Measurements from ENCODE around the gene CA10.

CA10 gene

GRCh38 chr17:51795401-51795800 is 363.1 kb downstream of the CA10 start:
- H3K36me3 ChIP-seq (ENCODE audit: insufficient read depth, low read length) = no peaks in the 10 kb centered on the region
- H4K20me1 ChIP-seq (ENCODE audit: insufficient read depth, low read length) = no peaks in the 10 kb centered on the region
- no peak overlapping the region for H3K9ac ChIP-seq (ENCODE audit: low read depth, low read length)
- H3K9me3 ChIP-seq (ENCODE audit: insufficient read depth, low read length, severe bottlenecking) = no peaks in the 10 kb centered on the region
- no peak overlapping the region for H3K4me3 ChIP-seq (ENCODE audit: low read depth in 1 of 2, low read length in 2 of 2)
- H3K27me3 ChIP-seq (ENCODE audit: insufficient read depth, low read length, poor library complexity) = peaks cover 12% of the 10 kb centered on the region
- no peak overlapping the region for H2AFZ ChIP-seq (ENCODE audit: low read depth, low read length)
- no peak for TF ChIP-seq EZH2 (IDR thresholded peaks at IDR 0.05; ENCODE audit: borderline replicate concordance, low read depth, low read length, severe bottlenecking)
- TF ChIP-seq CTCF (IDR thresholded peaks at IDR 0.05; ENCODE audit: borderline replicate concordance, extremely low read depth, low read length, poor library complexity, severe bottlenecking) = no peak
- no peak for DNase-seq
- H3K4me2 ChIP-seq (ENCODE audit: insufficient read depth, low read length) = no peak overlapping the region
- ATAC-seq (ENCODE audit: insufficient read depth, low read depth) = no peak
- no peak overlapping the region for H3K27ac ChIP-seq (ENCODE audit: low read length)
- H3K4me1 ChIP-seq (ENCODE audit: insufficient read depth, low read length) = no peaks in the 10 kb centered on the region
- H3K79me2 ChIP-seq (ENCODE audit: insufficient read depth, low read length) = no peaks in the 10 kb centered on the region

DNA sequence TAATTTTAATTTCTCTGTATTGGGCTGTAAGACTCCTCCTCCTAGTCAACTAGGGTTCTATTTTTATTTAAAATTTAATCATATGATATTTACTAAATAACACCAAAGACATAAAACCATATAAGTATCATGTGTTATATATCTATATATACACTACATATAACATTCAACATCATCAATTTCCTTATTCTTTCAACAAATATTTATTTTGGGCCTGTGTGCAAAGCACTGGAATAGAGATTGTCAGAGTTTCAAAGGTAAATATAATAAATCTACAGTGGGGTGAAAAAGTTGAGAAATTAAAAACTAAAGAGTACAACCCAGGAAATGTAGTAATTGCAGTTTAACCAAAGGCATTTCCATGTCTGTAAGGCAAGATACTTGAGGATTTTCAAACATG is 364.0 kb downstream of the CA10 start:
- H2AFZ ChIP-seq (ENCODE audit: low read depth, low read length) = no peak overlapping the region
- H3K27me3 ChIP-seq (ENCODE audit: insufficient read depth, low read length, poor library complexity) = peaks cover 12% of the 10 kb centered on the region
- H3K4me3 ChIP-seq (ENCODE audit: low read depth in 1 of 2, low read length in 2 of 2) = no peak overlapping the region
- no peak overlapping the region for H3K27ac ChIP-seq (ENCODE audit: low read length)
- H3K9me3 ChIP-seq (ENCODE audit: insufficient read depth, low read length, severe bottlenecking) = no peaks in the 10 kb centered on the region
- no peaks in the 10 kb centered on the region for H4K20me1 ChIP-seq (ENCODE audit: insufficient read depth, low read length)
- H3K4me1 ChIP-seq (ENCODE audit: insufficient read depth, low read length) = no peaks in the 10 kb centered on the region
- ATAC-seq (ENCODE audit: insufficient read depth, low read depth) = no peak
- DNase-seq = no peak
- H3K36me3 ChIP-seq (ENCODE audit: insufficient read depth, low read length) = no peaks in the 10 kb centered on the region
- TF ChIP-seq EZH2 (IDR thresholded peaks at IDR 0.05; ENCODE audit: borderline replicate concordance, low read depth, low read length, severe bottlenecking) (no peak), CTCF (IDR thresholded peaks at IDR 0.05; ENCODE audit: borderline replicate concordance, extremely low read depth, low read length, poor library complexity, severe bottlenecking) (no peak)
- no peak overlapping the region for H3K4me2 ChIP-seq (ENCODE audit: insufficient read depth, low read length)
- no peaks in the 10 kb centered on the region for H3K79me2 ChIP-seq (ENCODE audit: insufficient read depth, low read length)
- no peak overlapping the region for H3K9ac ChIP-seq (ENCODE audit: low read depth, low read length)

DNA sequence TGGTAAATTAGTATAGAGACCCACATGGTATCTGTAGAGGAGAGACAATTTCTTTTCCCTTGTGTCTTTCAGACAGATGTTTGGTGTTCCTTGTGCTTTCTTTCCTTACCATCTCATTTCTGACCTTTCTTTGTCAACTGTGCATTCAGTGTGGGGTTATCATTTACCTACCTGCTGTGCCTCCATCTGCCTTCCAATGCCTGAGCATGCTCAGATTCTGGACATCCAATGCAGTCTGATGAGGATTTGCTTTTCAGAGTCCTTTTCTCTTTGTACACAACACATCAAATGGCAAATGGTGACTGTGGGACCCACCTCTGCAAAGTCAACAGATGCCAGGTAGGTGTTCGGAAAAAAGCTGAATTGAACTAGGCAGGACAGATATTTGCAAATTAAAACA is 364.8 kb downstream of the CA10 start:
- no peak for ATAC-seq (ENCODE audit: insufficient read depth, low read depth)
- TF ChIP-seq CTCF (IDR thresholded peaks at IDR 0.05; ENCODE audit: borderline replicate concordance, extremely low read depth, low read length, poor library complexity, severe bottlenecking) (no peak), EZH2 (IDR thresholded peaks at IDR 0.05; ENCODE audit: borderline replicate concordance, low read depth, low read length, severe bottlenecking) (no peak)
- H3K4me3 ChIP-seq (ENCODE audit: low read depth in 1 of 2, low read length in 2 of 2) = no peak overlapping the region

GRCh38 chr17:51778842-51779241 is 379.7 kb downstream of the CA10 start:
- ATAC-seq (ENCODE audit: insufficient read depth, low read depth) = no peak
- no peak for TF ChIP-seq CTCF (IDR thresholded peaks at IDR 0.05; ENCODE audit: borderline replicate concordance, extremely low read depth, low read length, poor library complexity, severe bottlenecking)
- TF ChIP-seq EZH2 (IDR thresholded peaks at IDR 0.05; ENCODE audit: borderline replicate concordance, low read depth, low read length, severe bottlenecking) = no peak
- Histone ChIP-seq H4K20me1 (ENCODE audit: insufficient read depth, low read length) (no peaks in the 10 kb centered on the region), H3K9ac (ENCODE audit: low read depth, low read length) (no peak overlapping the region), H3K4me1 (ENCODE audit: insufficient read depth, low read length) (no peaks in the 10 kb centered on the region), H2AFZ (ENCODE audit: low read depth, low read length) (no peak overlapping the region), H3K9me3 (ENCODE audit: insufficient read depth, low read length, severe bottlenecking) (no peaks in the 10 kb centered on the region), H3K27ac (ENCODE audit: low read length) (no peak overlapping the region), H3K27me3 (ENCODE audit: insufficient read depth, low read length, poor library complexity) (peaks cover under 1% of the 10 kb centered on the region), H3K4me2 (ENCODE audit: insufficient read depth, low read length) (no peak overlapping the region), H3K36me3 (ENCODE audit: insufficient read depth, low read length) (no peaks in the 10 kb centered on the region), H3K4me3 (ENCODE audit: low read depth in 1 of 2, low read length in 2 of 2) (no peak overlapping the region), H3K79me2 (ENCODE audit: insufficient read depth, low read length) (no peaks in the 10 kb centered on the region)
- no peak for DNase-seq

More for the DNA sequence above, 364.8 kb downstream of the CA10 start:
- Histone ChIP-seq H3K9me3 (ENCODE audit: insufficient read depth, low read length, severe bottlenecking) (no peaks in the 10 kb centered on the region), H3K79me2 (ENCODE audit: insufficient read depth, low read length) (no peaks in the 10 kb centered on the region), H3K4me1 (ENCODE audit: insufficient read depth, low read length) (no peaks in the 10 kb centered on the region), H2AFZ (ENCODE audit: low read depth, low read length) (no peak overlapping the region), H3K36me3 (ENCODE audit: insufficient read depth, low read length) (no peaks in the 10 kb centered on the region), H4K20me1 (ENCODE audit: insufficient read depth, low read length) (no peaks in the 10 kb centered on the region), H3K9ac (ENCODE audit: low read depth, low read length) (no peak overlapping the region), H3K4me2 (ENCODE audit: insufficient read depth, low read length) (no peak overlapping the region), H3K27me3 (ENCODE audit: insufficient read depth, low read length, poor library complexity) (peaks cover 12% of the 10 kb centered on the region), H3K27ac (ENCODE audit: low read length) (no peak overlapping the region)
- DNase-seq = no peak

Measured in DND-41 (cell line).